ENCODE measurements around the gene STK24. TPM values are rescaled to one million over a fixed set of nuclear protein-coding genes. Genes with fewer than 3 reads are reported as not detected.

The STK24 gene
- total RNA-seq, 1 experiment from 2014 or later = 80.2 TPM

GRCh38 chr13:98509271-98510155, 67.4 kb downstream of the STK24 start:
- H3K4me1 ChIP-seq = peaks cover 53% of the 10 kb centered on the region
- H3K9me3 ChIP-seq (replicated peaks) = no peaks in the 10 kb centered on the region
- H3K4me3 ChIP-seq = no peak overlapping the region
- H3K27ac ChIP-seq = peak overlapping the region; percentile 19
- DNase-seq = peak; percentile 13 to 25
- peaks cover 2% of the 10 kb centered on the region for H3K36me3 ChIP-seq
- H3K27me3 ChIP-seq = no peaks in the 10 kb centered on the region

GRCh38 chr13:98508685-98509084, 68.2 kb downstream of the STK24 start:
- no peak overlapping the region for H3K4me3 ChIP-seq
- H3K4me1 ChIP-seq = peaks cover 61% of the 10 kb centered on the region
- peak overlapping the region; percentile 19 for H3K27ac ChIP-seq
- H3K27me3 ChIP-seq = no peaks in the 10 kb centered on the region
- peaks cover under 1% of the 10 kb centered on the region for H3K36me3 ChIP-seq
- H3K9me3 ChIP-seq (replicated peaks) = no peaks in the 10 kb centered on the region
- no peak for DNase-seq

- no peaks in the 10 kb centered on the region; the same call in 1 of the 2 replicates for H3K36me3 ChIP-seq
- H3K9me3 ChIP-seq (replicated peaks) = no peaks in the 10 kb centered on the region
- no peaks in the 10 kb centered on the region for H3K27me3 ChIP-seq
- no peak overlapping the region for H3K4me3 ChIP-seq
- H3K27ac ChIP-seq = peak overlapping the region; percentile 19; the same call in 1 of the 2 replicates
- DNase-seq = no peak
- peaks cover 65% of the 10 kb centered on the region for H3K4me1 ChIP-seq
These were observed 68.6 kb downstream of the STK24 start for GRCh38 chr13:98508280-98508679.

- Histone ChIP-seq H3K9me3 (replicated peaks) (no peaks in the 10 kb centered on the region), H3K27ac (peak overlapping the region; percentile 29), H3K36me3 (no peaks in the 10 kb centered on the region; the same call in 1 of the 2 replicates), H3K4me3 (no peak overlapping the region), H3K27me3 (no peaks in the 10 kb centered on the region), H3K4me1 (peaks cover 68% of the 10 kb centered on the region)
- DNase-seq = peak; percentile 76 to 87
These were observed 69.6 kb downstream of the STK24 start for GRCh38 chr13:98507282-98507797.

GRCh38 chr13:98506728-98507230, 70.1 kb downstream of the STK24 start:
- Histone ChIP-seq H3K36me3 (no peaks in the 10 kb centered on the region; the same call in 1 of the 2 replicates), H3K4me3 (no peak overlapping the region), H3K4me1 (peaks cover 68% of the 10 kb centered on the region), H3K9me3 (replicated peaks) (no peaks in the 10 kb centered on the region), H3K27ac (peak overlapping the region; percentile 29), H3K27me3 (no peaks in the 10 kb centered on the region)
- DNase-seq = no peak

GRCh38 chr13:98506322-98506721, 70.6 kb downstream of the STK24 start:
- Histone ChIP-seq H3K4me1 (peaks cover 68% of the 10 kb centered on the region), H3K27me3 (no peaks in the 10 kb centered on the region), H3K36me3 (no peaks in the 10 kb centered on the region), H3K4me3 (no peak overlapping the region), H3K27ac (no peak overlapping the region), H3K9me3 (replicated peaks) (no peaks in the 10 kb centered on the region)
- DNase-seq = no peak

GRCh38 chr13:98505217-98505616, 71.7 kb downstream of the STK24 start:
- no peaks in the 10 kb centered on the region for H3K36me3 ChIP-seq
- no peaks in the 10 kb centered on the region for H3K9me3 ChIP-seq (replicated peaks)
- no peak overlapping the region for H3K4me3 ChIP-seq
- DNase-seq = no peak
- H3K27ac ChIP-seq = no peak overlapping the region
- H3K27me3 ChIP-seq = no peaks in the 10 kb centered on the region
- H3K4me1 ChIP-seq = peaks cover 68% of the 10 kb centered on the region

- no peak for DNase-seq
- Histone ChIP-seq H3K27ac (no peak overlapping the region; the same call in 1 of the 2 replicates), H3K36me3 (no peaks in the 10 kb centered on the region), H3K9me3 (replicated peaks) (no peaks in the 10 kb centered on the region), H3K4me1 (peaks cover 63% of the 10 kb centered on the region), H3K4me3 (no peak overlapping the region), H3K27me3 (no peaks in the 10 kb centered on the region)
These were observed 72.4 kb downstream of the STK24 start for GRCh38 chr13:98504371-98504963.

GRCh38 chr13:98504029-98504351, 72.9 kb downstream of the STK24 start:
- no peak overlapping the region for H3K4me3 ChIP-seq
- peak overlapping the region; percentile 62; the same call in 1 of the 2 replicates for H3K27ac ChIP-seq
- no peaks in the 10 kb centered on the region for H3K27me3 ChIP-seq
- H3K9me3 ChIP-seq (replicated peaks) = no peaks in the 10 kb centered on the region
- H3K36me3 ChIP-seq = no peaks in the 10 kb centered on the region
- DNase-seq = no peak
- peaks cover 58% of the 10 kb centered on the region for H3K4me1 ChIP-seq

GRCh38 chr13:98503175-98504028, 73.5 kb downstream of the STK24 start:
- peak overlapping the region; percentile 62 for H3K27ac ChIP-seq
- H3K27me3 ChIP-seq = no peaks in the 10 kb centered on the region
- no peaks in the 10 kb centered on the region for H3K36me3 ChIP-seq
- H3K4me3 ChIP-seq = no peak overlapping the region
- DNase-seq = peak; percentile 71 to 78
- H3K4me1 ChIP-seq = peaks cover 52% of the 10 kb centered on the region
- no peaks in the 10 kb centered on the region for H3K9me3 ChIP-seq (replicated peaks)

- Histone ChIP-seq H3K9me3 (replicated peaks) (no peaks in the 10 kb centered on the region), H3K4me1 (peaks cover 32% of the 10 kb centered on the region), H3K4me3 (no peak overlapping the region), H3K27ac (no peak overlapping the region), H3K36me3 (no peaks in the 10 kb centered on the region), H3K27me3 (no peaks in the 10 kb centered on the region)
- no peak for DNase-seq
These were observed 75.9 kb downstream of the STK24 start for GRCh38 chr13:98500963-98501421.

GRCh38 chr13:98496966-98497365, 79.9 kb downstream of the STK24 start:
- peaks cover 6% of the 10 kb centered on the region; the same call in 1 of the 2 replicates for H3K4me1 ChIP-seq
- no peak overlapping the region for H3K27ac ChIP-seq
- H3K9me3 ChIP-seq (replicated peaks) = no peaks in the 10 kb centered on the region
- no peak overlapping the region for H3K4me3 ChIP-seq
- H3K36me3 ChIP-seq = no peaks in the 10 kb centered on the region
- no peak for DNase-seq
- H3K27me3 ChIP-seq = no peaks in the 10 kb centered on the region

GRCh38 chr13:98496479-98496791, 80.5 kb downstream of the STK24 start:
- H3K27me3 ChIP-seq = no peaks in the 10 kb centered on the region
- H3K4me3 ChIP-seq = no peak overlapping the region
- H3K4me1 ChIP-seq = peaks cover 6% of the 10 kb centered on the region; the same call in 1 of the 2 replicates
- no peaks in the 10 kb centered on the region for H3K9me3 ChIP-seq (replicated peaks)
- no peak overlapping the region for H3K27ac ChIP-seq
- DNase-seq = no peak
- no peaks in the 10 kb centered on the region for H3K36me3 ChIP-seq

All from SJCRH30 (cell line).